IMR-90 (cell line): ENCODE measurements around the gene C11orf68.

Experiments used
- CHD1 ChIP-seq: IDR thresholded peaks from 2 replicates; pipeline ENCODE4 v1.6.1; 2012; ENCODE audit warnings: low read depth, low read length, improper control_type of control experiment
- FOS ChIP-seq: fragments of 150-350 bp; IDR thresholded peaks from 2 replicates; pipeline ENCODE4 v1.6.1; 2016; ENCODE audit warnings: low read depth, low read length
- MAFK ChIP-seq: IDR thresholded peaks from 2 replicates; pipeline ENCODE4 v1.6.1; 2012; ENCODE audit warnings: low read depth, low read length, improper control_type of control experiment
- MAZ ChIP-seq: IDR thresholded peaks from 2 replicates; pipeline ENCODE4 v1.6.1; 2012; ENCODE audit warnings: low read depth, mild to moderate bottlenecking, low read length, improper control_type of control experiment, moderate library complexity, borderline replicate concordance
- MXI1 ChIP-seq: IDR thresholded peaks from 2 replicates; pipeline ENCODE4 v1.6.1; 2012; ENCODE audit warnings: low read depth, mild to moderate bottlenecking, low read length, moderate library complexity, borderline replicate concordance
- POLR2A ChIP-seq: IDR thresholded peaks from 2 replicates; pipeline ENCODE4 v1.6.1; 2012; ENCODE audit warnings: mild to moderate bottlenecking, low read depth, low read length
- RAD21 ChIP-seq: IDR thresholded peaks from 2 replicates; pipeline ENCODE4 v1.6.1; 2012; ENCODE audit warnings: low read length, improper control_type of control experiment
- RCOR1 ChIP-seq: IDR thresholded peaks from 2 replicates; pipeline ENCODE4 v1.6.1; 2012; ENCODE audit warnings: mild to moderate bottlenecking, low read length, improper control_type of control experiment; ENCODE audit not compliant: insufficient replicate concordance
- RFX5 ChIP-seq: IDR thresholded peaks from 2 replicates; pipeline ENCODE4 v1.8.0; 2012; ENCODE audit warnings: low read depth, mild to moderate bottlenecking, low read length, moderate library complexity
- SMC3 ChIP-seq: fragments of 150-350 bp; IDR thresholded peaks from 2 replicates; pipeline ENCODE4 v1.6.1; 2016; ENCODE audit warnings: low read depth, mild to moderate bottlenecking, antibody characterized with exemption, low read length, moderate library complexity
- TF ChIP-seq, protein P1 (sequence below): fragments of 150-350 bp; IDR thresholded peaks from 2 replicates; pipeline ENCODE4 v1.6.1; 2017; ENCODE audit warnings: mild to moderate bottlenecking, antibody characterized with exemption, low read length, low read depth
- TF ChIP-seq, protein P2 (sequence below): conservative IDR thresholded peaks from 2 replicates; pipeline ENCODE4 v1.5.1; 2012; ENCODE audit warnings: mild to moderate bottlenecking, low read depth, low read length, improper control_type of control experiment

DNA sequence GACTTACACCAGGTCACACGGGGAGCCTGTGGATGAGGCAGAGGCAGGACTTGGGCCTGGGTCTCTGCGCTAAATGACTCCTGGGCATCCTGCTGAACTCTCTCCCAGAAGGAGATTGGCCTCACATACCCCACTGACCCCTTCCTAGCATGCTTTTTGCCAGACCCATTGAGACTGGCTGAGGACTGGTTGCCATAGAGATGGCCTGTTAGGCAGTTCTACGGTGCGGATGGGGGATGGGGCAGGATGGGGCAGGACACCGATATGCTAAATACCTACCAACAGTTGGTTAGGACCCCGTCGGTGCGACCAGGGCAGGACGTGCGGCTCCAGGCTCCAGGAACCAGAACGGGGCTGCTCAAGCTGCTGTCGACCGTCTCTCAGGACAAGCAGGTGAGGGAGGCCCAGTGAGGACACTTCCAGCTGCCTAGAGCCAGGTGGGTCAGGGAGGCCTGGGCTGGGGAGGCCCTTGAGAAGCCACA lies 26.6 kb upstream of the C11orf68 start, which contains the start of gene TSGA10IP:
- TF ChIP-seq, protein P1, sequence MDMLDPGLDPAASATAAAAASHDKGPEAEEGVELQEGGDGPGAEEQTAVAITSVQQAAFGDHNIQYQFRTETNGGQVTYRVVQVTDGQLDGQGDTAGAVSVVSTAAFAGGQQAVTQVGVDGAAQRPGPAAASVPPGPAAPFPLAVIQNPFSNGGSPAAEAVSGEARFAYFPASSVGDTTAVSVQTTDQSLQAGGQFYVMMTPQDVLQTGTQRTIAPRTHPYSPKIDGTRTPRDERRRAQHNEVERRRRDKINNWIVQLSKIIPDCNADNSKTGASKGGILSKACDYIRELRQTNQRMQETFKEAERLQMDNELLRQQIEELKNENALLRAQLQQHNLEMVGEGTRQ = no peak
- no peak for TF ChIP-seq CHD1
- TF ChIP-seq, protein P2, sequence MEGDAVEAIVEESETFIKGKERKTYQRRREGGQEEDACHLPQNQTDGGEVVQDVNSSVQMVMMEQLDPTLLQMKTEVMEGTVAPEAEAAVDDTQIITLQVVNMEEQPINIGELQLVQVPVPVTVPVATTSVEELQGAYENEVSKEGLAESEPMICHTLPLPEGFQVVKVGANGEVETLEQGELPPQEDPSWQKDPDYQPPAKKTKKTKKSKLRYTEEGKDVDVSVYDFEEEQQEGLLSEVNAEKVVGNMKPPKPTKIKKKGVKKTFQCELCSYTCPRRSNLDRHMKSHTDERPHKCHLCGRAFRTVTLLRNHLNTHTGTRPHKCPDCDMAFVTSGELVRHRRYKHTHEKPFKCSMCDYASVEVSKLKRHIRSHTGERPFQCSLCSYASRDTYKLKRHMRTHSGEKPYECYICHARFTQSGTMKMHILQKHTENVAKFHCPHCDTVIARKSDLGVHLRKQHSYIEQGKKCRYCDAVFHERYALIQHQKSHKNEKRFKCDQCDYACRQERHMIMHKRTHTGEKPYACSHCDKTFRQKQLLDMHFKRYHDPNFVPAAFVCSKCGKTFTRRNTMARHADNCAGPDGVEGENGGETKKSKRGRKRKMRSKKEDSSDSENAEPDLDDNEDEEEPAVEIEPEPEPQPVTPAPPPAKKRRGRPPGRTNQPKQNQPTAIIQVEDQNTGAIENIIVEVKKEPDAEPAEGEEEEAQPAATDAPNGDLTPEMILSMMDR = no peak
- no peak for TF ChIP-seq POLR2A
- no peak for TF ChIP-seq MAZ
- no peak for TF ChIP-seq SMC3
- TF ChIP-seq RAD21 = no peak
- no peak for TF ChIP-seq RFX5
- TF ChIP-seq FOS = no peak
- TF ChIP-seq MAFK = no peak
- TF ChIP-seq RCOR1 = no peak
- TF ChIP-seq MXI1 = no peak
